Inferior parietal cortex (tissue), 1 donor: ENCODE results near the gene MAOA.
"Not testable (repeated sequence)": the region's sequence is repeated elsewhere in the genome, so short reads cannot be mapped to it uniquely, and the experiment has no call there.

Source experiments
- DNase-seq: peaks from one replicate; pipeline ENCODE4 v3.0.0-alpha.2; 2016; ENCODE audit errors: extremely low spot score

MAOA gene

DNA sequence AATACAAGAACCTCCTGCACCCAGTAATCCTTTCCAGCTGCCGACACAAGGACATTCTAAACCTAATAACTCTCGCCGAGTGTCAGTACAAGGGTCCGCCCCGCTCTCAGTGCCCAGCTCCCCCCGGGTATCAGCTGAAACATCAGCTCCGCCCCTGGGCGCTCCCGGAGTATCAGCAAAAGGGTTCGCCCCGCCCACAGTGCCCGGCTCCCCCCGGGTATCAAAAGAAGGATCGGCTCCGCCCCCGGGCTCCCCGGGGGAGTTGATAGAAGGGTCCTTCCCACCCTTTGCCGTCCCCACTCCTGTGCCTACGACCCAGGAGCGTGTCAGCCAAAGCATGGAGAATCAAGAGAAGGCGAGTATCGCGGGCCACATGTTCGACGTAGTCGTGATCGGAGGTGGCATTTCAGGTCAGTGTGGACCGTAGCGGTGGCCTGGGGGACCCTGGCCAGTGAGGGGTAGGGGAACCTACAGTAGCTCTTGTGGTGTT lies at the start of gene MAOA:
TSS of gene MAOA (plus strand) at position 295 of the 490 bp plus-strand sequence. CDS start at position 338, 43 bp downstream.
- DNase-seq: peak; percentile 21

DNA sequence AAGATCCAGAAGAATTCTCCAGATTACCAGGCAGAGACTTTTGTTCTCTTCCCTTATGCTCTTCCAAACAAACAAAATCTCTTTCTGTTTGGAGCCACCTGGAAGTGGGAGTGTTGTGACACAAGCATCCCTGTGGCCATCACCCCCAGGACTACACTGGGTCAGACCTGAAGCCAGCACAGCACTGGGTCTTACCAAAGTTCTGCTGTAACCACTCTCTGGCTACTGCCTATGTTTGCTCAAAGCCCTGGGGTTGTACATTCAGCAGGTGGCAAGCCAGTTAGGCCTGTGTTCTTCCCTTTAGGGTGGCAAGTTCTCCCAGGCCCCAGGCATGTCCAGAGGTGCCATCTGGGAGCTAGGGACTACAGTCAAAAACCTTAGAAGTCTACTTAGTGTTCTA lies 43.7 kb upstream of the MAOA start:
- DNase-seq: no peak

DNA sequence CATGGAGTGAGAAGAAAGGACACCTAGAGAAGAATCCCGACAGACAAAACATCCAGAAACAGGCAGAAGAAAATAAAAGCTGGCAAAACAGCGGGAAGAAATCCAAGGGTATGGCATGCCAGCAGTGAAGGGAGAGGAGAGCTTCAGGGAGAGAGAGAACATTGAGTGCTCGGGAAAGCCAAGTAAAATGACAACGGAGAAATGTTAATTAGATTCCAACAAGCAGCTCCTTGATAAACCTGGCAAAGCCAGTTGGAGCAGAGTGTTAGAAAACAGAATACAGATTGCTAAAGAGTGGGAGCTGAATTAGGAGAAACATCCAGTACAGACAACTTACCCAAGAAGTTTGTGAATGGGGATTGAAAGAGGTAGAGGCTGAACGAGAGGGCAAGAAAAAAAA lies 40.4 kb upstream of the MAOA start:
- DNase-seq: peak; percentile 1

DNA sequence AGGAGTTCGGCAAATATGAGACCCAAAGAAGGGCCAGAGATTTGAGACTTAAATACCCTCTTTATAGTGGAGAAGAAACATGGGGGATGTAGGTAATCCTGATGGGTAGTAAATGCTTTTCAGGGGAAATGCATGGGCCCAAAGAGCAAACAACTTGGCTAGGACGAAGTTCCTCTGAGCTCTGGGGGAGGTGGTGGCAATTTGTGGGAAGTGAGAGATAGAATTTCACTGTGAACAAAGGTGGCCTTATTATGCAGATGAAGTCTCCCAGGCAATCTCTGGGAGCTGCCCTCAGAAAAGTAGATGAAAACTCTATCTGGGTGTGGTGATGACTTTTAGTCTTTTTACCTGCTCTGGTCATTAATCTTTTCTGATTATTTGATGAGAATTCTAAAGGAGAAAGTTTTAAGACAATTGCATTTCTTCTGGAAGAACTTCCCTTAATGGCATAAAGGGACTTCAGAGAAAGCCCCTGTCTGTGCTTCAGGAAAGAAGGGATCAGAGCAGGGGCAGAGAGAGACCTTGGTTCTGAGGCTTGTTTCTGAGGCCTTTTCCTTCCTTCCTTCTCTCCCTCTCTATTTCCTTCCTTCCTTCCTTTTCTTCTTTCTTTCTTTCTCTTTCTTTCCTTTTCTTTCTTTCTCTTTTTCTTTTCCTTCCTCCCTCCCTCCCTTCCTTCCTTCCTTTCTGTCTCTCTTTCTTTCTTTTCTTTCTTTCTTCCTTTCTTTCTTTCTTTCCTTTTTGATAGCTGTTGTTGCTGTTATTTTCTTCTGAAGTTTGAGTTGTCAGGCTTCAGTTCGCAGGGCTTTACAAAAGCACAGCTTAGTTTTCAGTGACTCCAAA lies 37.5 kb upstream of the MAOA start:
- DNase-seq: no peak

DNA sequence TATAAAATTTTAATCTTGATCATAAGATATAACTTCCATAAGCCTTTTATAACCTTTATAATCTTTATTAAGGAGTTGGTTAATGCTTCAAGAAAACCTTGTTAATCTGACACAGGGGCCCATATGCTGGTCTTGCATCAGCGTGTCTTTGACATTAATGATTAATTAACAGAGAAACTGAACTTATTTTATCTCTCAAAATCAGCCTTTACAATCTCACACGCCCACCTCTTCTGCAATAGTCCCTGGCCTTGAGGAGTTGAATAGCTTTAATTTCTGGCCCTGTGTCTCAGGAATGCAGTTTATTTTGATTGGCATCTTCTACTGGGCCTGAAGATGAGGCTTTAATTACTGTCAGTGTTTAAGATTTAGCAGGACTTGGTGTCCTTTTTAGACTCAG lies 36.2 kb upstream of the MAOA start:
- not testable (repeated sequence) for DNase-seq

DNA sequence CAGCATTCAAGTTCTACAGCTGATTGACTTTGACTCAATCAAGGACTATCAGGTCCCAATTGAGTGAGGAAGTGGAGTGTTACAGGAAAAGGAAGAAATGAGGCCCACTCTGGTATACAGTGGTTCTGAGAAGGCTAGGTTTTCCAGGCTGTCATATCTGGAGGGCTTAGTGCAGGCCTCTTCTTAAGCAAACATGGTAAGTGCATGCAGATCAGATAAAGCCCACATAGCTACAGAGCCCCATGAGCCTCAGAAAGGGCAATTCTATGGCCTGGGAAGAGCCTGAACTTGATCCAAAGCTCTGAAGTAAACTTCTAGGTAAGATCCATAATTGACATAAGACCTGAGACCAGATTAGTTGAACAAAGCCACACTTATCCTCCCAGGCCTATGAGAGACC lies 29.0 kb upstream of the MAOA start:
- DNase-seq: no peak

DNA sequence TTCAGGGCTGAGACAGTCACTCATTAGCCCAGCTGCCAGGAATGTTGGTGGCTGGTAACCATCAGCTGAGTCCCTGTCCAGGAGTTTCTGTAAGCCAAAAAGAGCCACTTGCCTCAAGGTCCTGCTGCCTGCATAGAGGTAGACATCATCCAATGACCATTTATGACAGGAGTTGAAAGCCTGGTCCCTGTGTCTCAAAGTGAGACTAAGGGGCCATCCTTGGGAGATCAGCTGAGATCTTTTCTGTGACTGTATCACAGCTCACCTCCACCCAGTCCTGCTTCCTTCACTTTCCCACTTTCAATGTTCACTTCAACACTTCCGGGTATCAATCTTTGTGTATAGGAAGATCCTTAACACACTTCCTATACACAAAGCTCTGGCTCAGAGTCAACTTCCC lies 28.4 kb upstream of the MAOA start:
- DNase-seq: no peak

DNA sequence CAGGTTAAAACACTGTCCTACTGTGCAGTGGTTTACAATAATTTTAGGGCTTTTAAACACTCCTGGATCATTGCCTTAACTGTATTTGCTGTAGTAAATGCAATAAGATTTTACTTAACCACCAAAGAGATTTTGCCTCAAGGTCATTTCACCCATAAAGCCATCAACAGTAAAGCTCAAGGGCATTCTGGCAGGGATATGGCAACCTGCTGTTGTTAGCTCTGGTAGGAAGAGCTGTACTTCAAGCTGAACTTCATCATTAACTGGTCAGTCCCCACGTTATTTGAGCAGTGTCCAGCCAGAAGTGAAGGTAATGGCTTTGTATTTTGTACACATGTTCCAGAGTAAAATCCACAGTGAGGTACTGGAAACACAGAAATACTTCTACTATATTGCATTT lies 26.9 kb upstream of the MAOA start:
- no peak for DNase-seq

DNA sequence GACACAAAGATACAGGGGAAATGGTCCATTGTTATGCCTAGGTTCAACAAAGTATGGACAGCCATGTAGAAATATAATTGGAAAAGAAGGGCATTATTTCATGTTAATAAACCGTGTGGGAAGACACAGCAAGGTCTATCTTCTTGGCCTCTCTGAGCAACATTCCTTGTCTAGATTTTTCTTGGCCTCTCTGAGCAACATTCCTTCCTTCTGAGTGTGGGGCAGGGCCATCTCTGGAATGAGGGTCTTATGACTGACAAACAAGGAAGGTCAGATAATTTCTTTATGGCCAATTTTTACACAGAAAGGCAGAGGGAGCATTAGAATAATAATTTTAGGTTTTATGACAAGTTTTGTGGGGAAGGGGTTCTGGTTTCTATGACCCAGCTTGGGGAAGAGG lies 24.3 kb upstream of the MAOA start:
- DNase-seq: no peak

DNA sequence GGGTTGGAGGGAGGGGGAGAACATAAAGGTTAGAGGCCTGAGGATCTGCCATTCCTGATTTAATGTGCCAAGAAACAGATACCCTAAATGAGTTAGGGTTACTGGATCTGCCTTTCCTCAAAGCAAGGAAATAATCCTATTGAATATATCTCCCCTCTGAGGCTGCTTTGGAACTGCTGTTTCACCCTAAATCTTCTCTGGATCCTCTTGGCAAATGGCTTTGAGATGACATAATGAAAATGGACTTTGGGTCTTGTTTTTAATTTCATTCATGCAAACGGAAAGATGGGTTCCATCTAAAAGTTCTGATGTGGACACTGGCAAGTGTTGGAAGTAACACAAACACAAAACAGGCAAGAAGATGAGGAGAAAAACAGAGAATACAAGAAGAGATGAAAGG lies 23.0 kb upstream of the MAOA start:
- no peak for DNase-seq

DNA sequence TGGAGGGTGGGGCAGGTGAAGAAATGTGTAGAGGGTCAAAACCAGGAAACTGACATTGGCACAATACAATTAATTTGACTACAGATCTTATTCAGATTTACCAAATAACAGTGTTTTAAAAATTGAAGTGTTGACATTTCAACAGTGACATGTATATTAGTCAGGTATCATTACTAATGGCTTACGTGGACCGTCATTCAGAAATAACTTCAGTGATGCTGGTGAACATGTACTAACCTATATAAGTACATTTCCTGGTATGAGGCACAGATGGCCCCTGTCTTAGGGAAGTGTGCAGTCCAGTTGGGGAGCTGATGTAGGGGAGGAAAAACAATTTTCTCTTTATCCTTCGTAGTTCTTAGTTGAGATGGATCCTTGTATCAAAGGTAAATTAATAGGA lies 22.3 kb upstream of the MAOA start:
- no peak for DNase-seq

DNA sequence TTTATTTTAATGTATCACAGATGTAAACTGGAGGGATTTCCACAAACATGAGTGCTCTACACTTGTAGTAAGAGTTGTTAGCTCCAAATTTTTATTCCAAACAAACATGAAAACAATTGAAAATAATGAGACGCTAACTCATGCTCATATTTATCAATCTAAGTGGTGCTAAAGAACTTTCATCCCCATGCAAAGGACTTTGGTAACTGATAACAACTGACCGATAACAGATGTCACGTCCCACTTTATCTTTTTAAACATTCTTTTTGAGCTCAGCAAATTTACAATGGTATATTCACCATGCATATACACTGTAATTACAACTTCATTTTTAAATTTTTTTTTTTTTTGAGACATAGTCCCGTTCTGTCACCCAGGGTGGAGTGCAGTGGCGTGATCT lies 15.6 kb upstream of the MAOA start:
- DNase-seq: no peak

DNA sequence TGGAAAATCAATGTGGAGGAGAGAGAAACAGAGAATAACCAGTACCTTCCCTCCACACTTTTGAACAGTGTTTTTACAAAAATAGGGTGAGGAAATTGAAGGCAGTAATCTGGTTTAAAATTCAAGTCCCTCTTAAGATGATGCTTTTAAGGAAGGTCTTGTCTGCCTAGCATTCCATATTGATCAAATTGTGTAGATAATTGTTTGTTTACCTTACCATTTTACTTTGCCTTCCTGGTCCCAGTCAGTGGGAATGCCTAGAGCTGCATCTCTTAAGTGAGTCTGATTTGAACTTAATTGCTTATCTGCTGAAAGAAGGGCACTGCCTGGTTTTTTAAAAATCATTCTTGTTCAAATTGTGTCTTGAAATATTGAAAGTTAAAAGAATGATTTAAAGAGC lies 14.4 kb upstream of the MAOA start:
- no peak for DNase-seq

DNA sequence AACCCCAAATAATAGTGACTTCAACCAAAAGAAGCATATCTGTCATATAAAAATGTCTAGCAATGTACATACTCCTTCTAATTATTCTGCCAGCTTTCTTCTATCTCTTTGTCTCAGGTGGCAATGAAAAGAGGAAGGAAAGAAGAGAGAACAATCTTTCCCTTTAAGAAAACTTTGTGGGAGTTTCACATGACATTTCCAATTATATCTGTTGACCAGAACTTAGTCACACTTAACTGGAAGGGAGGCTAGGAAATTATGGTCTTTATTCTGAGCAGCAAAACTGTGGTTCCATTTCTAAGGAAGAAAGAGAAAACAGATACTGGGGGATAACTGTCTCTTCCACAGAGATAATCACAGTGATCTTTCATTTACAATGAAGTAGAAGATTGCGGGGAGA lies 12.9 kb upstream of the MAOA start:
- no peak for DNase-seq

DNA sequence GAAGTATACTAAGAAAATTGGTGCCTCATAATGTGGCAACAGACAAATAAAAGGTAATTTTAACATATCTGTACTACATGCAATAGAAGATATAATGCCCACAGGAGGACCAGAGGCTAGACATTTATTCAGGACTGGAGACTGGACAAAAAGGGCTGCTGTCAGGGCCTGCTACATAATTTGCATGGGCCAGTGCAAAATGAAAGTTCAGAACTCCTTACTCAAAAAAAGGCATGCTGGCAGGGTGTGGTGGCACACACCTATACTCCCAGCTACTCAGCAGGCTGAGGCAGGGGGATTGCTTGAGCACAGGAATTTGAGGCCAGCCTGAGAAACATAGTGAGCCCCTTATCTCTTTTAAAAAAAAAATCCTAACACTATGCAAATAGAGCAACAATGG lies 12.4 kb upstream of the MAOA start:
- DNase-seq: no peak

DNA sequence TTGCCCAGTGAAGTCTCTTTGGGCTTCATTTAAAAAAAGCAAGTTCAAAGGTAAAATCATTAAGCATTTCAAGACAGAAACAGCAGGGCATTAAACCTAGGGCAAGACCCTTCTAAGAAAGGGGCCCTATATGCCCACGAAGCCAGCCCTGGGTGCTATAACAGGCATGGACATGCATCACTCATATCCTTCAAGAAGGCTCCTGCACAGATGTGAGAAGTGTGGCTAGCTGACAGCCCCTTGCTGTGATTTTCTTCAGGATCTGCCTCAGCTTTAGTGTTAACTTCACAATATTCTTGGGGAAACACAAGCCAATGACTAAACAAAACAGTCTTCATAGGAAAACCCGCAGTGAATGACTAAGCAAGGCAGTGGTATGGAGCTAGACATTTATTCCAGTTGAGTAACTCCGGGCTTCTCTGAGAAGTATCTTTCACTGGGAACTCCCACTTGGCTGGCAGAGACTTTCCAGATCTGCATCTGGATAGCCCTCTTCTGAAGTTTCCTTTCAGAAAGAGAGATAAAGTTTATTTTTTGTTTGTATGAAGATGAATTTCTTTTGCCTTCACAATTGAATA lies 11.9 kb upstream of the MAOA start:
- DNase-seq: no peak

DNA sequence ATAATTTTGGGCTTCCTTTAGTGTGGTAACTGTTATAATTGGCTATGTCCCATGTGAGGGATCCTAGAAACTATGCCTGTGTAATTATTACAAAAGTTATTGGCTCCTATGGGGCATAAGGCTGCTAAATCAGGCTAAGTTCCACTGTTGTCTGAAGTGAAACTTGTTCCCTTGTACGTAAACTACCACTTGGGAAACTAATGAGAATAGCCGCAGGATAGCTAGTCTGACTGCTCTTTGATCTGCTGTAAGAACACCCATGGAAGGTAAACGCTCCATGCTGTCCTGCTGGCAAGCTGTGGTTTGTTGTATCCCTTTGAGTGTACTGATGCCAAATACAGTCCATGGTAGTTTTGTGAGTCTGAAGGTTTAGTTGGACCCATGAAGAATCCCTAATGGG lies 9.3 kb upstream of the MAOA start:
- DNase-seq: no peak

DNA sequence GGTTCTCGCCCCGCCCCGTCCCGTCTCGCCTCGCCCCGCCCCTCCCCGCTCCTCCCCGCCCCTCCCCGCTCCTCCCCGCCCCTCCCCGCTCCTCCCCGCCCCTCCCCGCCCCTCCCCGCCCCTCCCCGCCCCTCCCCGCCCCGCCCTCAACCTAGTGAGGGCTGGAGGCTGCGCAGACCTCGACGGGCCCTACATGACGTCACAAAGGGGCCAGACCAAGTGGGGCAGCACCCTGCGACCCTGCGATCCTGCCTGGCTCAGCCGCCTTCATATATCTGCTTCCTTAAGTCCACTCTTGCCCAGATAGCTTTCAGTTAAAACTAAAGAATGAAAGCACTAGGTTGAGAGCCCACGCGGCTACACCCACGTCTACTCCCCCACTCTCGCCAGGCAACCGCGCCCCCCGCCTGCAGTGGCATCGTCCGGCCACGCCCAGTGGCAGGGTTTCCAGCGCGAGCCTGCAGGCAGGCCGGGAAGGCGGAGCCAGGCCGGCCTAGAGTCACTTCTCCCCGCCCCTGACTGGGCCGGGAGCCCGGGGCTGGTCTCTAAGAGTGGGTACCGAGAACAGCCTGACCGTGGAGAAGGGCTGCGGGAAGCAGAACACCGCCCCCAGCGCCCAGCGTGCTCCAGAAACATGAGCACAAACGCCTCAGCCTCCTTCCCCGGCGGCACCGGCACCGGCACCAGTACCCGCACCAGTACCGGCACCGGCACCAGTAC lies 1.5 kb upstream of the MAOA start:
- peak; percentile 83 for DNase-seq

DNA sequence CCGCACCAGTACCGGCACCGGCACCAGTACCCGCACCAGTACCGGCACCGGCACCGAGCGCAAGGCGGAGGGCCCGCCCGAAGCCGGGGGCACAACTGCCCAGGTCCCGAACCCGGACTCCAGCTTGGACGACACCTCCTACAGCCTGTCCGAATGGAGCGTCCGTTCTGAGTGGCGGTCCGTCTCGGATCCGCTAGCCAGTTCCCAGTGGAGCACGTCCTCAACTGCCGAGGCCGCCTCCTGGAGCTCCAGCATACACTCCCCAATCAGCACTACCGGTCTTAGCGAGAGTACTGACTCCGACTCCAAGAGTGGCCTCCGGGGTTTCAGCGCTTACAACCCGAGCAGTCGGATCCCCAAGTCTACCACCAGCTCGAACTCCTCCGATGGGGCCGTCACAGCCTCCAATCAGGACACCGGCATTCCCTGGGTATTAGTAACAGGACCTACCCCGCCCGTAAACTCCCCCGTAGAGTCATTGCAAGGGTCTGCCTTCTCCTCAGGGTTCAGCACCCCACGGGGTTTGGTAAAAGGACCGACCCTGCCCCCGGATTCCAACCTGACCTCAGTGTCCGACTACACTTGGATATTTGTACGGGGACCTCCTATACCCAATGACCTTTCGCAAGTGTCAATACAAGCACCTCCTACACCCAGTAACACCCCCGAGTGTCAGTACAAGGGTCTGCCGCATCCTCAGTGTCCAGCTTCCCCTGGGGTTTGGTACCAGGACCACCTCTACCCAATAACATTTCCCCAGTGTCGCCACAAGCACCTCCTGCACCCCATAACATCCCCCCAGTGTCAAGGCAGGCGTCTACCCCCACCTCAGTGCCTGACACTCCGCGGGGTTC lies 721 bp upstream of the MAOA start:
- DNase-seq: peak; percentile 5

DNA sequence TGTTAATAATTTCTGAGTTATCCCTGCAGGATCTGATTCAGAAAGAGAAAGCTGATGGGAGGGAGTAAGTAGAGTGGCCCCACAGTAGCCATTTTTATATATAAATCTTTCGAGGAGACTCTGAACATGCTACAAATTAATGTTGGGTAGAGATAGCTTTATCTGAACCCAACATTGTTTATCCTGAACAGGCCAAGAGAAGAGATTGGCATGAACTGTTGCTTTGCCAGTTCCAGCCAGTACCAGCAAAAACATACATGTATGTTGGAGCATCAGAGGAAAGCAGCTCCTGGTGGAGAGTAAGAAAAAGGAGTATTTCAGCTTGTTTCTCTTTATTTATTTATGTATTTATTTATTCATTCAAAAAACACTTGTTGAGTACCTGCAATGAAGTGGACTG lies 1.6 kb downstream of the MAOA start:
- DNase-seq: no peak

DNA sequence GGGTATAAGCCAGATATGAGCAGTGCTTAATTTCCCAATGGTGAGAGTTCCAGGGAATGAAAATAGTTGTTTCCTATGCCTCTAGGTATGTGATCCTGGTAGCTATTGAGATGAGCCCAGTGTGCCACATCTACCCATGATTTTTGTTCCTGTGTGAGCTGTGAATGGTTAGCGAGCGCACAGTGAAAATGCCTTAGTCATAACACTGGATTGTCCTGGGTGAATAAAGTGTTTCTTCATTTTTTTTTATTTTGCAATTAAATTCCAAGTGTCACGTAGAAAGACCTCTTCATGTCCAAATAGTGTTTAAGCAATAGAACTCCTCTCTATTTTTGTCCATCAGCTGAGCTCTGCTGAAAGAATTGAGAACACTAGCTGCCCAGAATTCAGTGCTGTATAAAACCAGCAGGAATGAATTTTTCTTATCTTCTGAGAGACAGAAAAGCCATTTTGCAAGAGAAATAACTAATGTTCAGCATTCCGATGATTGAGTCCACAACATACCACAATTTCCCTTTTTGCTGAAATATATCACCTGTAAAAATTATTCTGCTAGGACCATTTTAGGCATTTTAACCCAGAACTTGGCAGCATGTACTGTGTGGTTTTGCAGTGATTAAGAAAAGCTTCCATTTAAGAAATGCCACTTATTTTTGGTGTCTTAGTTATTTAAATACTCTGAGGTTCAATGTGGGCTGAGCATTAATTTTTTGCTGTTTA lies 5.6 kb downstream of the MAOA start:
- DNase-seq: no peak
